SU-DHL-6 (cell line): ENCODE data around the gene HDAC7.
A peak's percentile ranks its signal among the peaks of the same experiment; 100 is the strongest.
"Not testable (repeated sequence)": the region's sequence is repeated elsewhere in the genome, so short reads cannot be mapped to it uniquely, and the experiment has no call there.

Experiments used
- H2AFZ ChIP-seq: fragments of 200-600 bp; sonication (generic); 2 replicates; pipeline ENCODE4 v1.6.1; 2014; ENCODE audit warnings: low read depth, mild to moderate bottlenecking, moderate library complexity, mixed read lengths, antibody characterized with exemption, low read length; ENCODE audit not compliant: severe bottlenecking
- H3F3A ChIP-seq: fragments of 200-600 bp; shearing (Covaris generic); 2 replicates; pipeline ENCODE4 v1.6.0; 2016; ENCODE audit warnings: antibody characterized with exemption, mild to moderate bottlenecking; ENCODE audit not compliant: insufficient read depth
- H3K27ac ChIP-seq: fragments of 200-600 bp; sonication (generic); 2 replicates; pipeline ENCODE4 v1.5.1; 2016; ENCODE audit warnings: low read depth, mild to moderate bottlenecking, low read length, moderate library complexity, mixed read lengths
- H3K27me3 ChIP-seq: fragments of 200-600 bp; sonication (generic), shearing (Covaris generic); 2 replicates; pipeline ENCODE4 v1.6.0; 2014; ENCODE audit warnings: mild to moderate bottlenecking, low read length
- H3K36me3 ChIP-seq: fragments of 200-600 bp; sonication (generic); 2 replicates; pipeline ENCODE4 v1.6.1; 2014; ENCODE audit warnings: mild to moderate bottlenecking, low read length, mixed read lengths
- H3K4me2 ChIP-seq: fragments of 300-600, 200-600 bp; shearing (Covaris generic), sonication (generic); 2 replicates; pipeline ENCODE4 v1.6.0; 2014; ENCODE audit warnings: low read length, low read depth, mild to moderate bottlenecking; ENCODE audit not compliant: poor library complexity, severe bottlenecking
- H3K4me3 ChIP-seq: fragments of 200-600 bp; sonication (generic); 2 replicates; pipeline ENCODE4 v1.5.1; 2014; ENCODE audit warnings: antibody characterized with exemption, low read length, mild to moderate bottlenecking, mixed read lengths; ENCODE audit not compliant: insufficient read depth, poor library complexity, severe bottlenecking
- H3K79me2 ChIP-seq: fragments of 200-600 bp; sonication (generic); 2 replicates; pipeline ENCODE4 v1.6.1; 2014; ENCODE audit warnings: mild to moderate bottlenecking, low read length, moderate library complexity; ENCODE audit not compliant: insufficient read depth
- H3K9ac ChIP-seq: fragments of 200-600 bp; sonication (generic); 2 replicates; pipeline ENCODE4 v1.7.0; 2014; ENCODE audit warnings: mild to moderate bottlenecking, low read length
- H3K9me2 ChIP-seq: fragments of 200-600 bp; sonication (generic); replicated peaks from 2 replicates; pipeline ENCODE4 v1.6.1; 2014; ENCODE audit warnings: low read length; ENCODE audit not compliant: insufficient read depth
- H3K9me3 ChIP-seq: fragments of 200-600 bp; sonication (generic); 2 replicates; pipeline ENCODE4 v1.6.1; 2014; ENCODE audit warnings: low read length, mixed read lengths; ENCODE audit not compliant: insufficient read depth
- H4K20me1 ChIP-seq: fragments of 200-600 bp; sonication (generic); 2 replicates; pipeline ENCODE4 v1.6.1; 2014; ENCODE audit warnings: low read depth, mild to moderate bottlenecking, antibody characterized with exemption, low read length, moderate library complexity, mixed read lengths
- CTCF ChIP-seq: fragments of 200-600 bp; sonication (generic); IDR thresholded peaks from one replicate; pipeline ENCODE4 v1.5.1; 2017; ENCODE audit warnings: antibody characterized with exemption, mild to moderate bottlenecking, low read length, moderate library complexity; ENCODE audit not compliant: insufficient read depth, poor library complexity, severe bottlenecking
- EZH2phosphoT487 ChIP-seq: fragments of 200-600 bp; sonication (generic), shearing (Covaris generic); conservative IDR thresholded peaks from 2 replicates; pipeline ENCODE4 v1.6.1; 2018; ENCODE audit warnings: mild to moderate bottlenecking, antibody characterized with exemption, low read length, moderate library complexity, mixed read lengths

HDAC7 gene

GRCh38 chr12:47811581-47812484, 7.9 kb downstream of the HDAC7 start:
- peak overlapping the region; percentile 89 for H3K27ac ChIP-seq
- no peak overlapping the region for H2AFZ ChIP-seq
- peak overlapping the region; percentile 51 for H3K9ac ChIP-seq
- peaks cover 50% of the 10 kb centered on the region for H3F3A ChIP-seq
- H3K9me3 ChIP-seq: no peaks in the 10 kb centered on the region
- H3K36me3 ChIP-seq: 0 out of 2 replicates have a peak, but pooled peaks cover 4% of the 10 kb centered on the region
- H3K4me2 ChIP-seq: peak overlapping the region; percentile 84
- no peaks in the 10 kb centered on the region for H3K9me2 ChIP-seq
- TF ChIP-seq EZH2phosphoT487 (no peak), CTCF (no peak)
- H3K27me3 ChIP-seq: no peaks in the 10 kb centered on the region
- H3K4me3 ChIP-seq: peak overlapping the region; percentile 43
- H3K79me2 ChIP-seq: peaks cover 64% of the 10 kb centered on the region
- no peaks in the 10 kb centered on the region for H4K20me1 ChIP-seq

GRCh38 chr12:47811072-47811396, 8.7 kb downstream of the HDAC7 start:
- H4K20me1 ChIP-seq: no peaks in the 10 kb centered on the region
- peaks cover 57% of the 10 kb centered on the region for H3K79me2 ChIP-seq
- no peaks in the 10 kb centered on the region for H3K9me2 ChIP-seq
- H3K27ac ChIP-seq: peak overlapping the region; percentile 89
- no peaks in the 10 kb centered on the region for H3K9me3 ChIP-seq
- no peaks in the 10 kb centered on the region for H3K27me3 ChIP-seq
- peaks cover 50% of the 10 kb centered on the region for H3F3A ChIP-seq
- H3K36me3 ChIP-seq: 0 out of 2 replicates have a peak, but pooled peaks cover 4% of the 10 kb centered on the region
- TF ChIP-seq CTCF (no peak), EZH2phosphoT487 (no peak)
- H3K4me3 ChIP-seq: peak overlapping the region; percentile 43
- H3K9ac ChIP-seq: peak overlapping the region; percentile 51
- H3K4me2 ChIP-seq: peak overlapping the region; percentile 84
- no peak overlapping the region for H2AFZ ChIP-seq

- not testable (repeated sequence) for H4K20me1 ChIP-seq, H3K27ac ChIP-seq, H3K9me3 ChIP-seq, H3K27me3 ChIP-seq, H3K36me3 ChIP-seq, H2AFZ ChIP-seq, H3K9me2 ChIP-seq, H3K9ac ChIP-seq, H3K4me3 ChIP-seq
- peak overlapping the region; percentile 84 for H3K4me2 ChIP-seq
- H3F3A ChIP-seq: peaks cover 42% of the 10 kb centered on the region
- H3K79me2 ChIP-seq: peaks cover 43% of the 10 kb centered on the region
These were observed 10.2 kb downstream of the HDAC7 start for GRCh38 chr12:47809518-47809917.
